IMR-90 (cell line): Measurements from ENCODE around the gene AQP6.

ENCODE experiments used
- POLR2A ChIP-seq: IDR thresholded peaks from 2 replicates; pipeline ENCODE4 v1.6.1; 2012; ENCODE audit warnings: mild to moderate bottlenecking, low read depth, low read length
- TF ChIP-seq, protein P1 (sequence below): conservative IDR thresholded peaks from 2 replicates; pipeline ENCODE4 v1.5.1; 2012; ENCODE audit warnings: mild to moderate bottlenecking, low read depth, low read length, improper control_type of control experiment

DNA sequence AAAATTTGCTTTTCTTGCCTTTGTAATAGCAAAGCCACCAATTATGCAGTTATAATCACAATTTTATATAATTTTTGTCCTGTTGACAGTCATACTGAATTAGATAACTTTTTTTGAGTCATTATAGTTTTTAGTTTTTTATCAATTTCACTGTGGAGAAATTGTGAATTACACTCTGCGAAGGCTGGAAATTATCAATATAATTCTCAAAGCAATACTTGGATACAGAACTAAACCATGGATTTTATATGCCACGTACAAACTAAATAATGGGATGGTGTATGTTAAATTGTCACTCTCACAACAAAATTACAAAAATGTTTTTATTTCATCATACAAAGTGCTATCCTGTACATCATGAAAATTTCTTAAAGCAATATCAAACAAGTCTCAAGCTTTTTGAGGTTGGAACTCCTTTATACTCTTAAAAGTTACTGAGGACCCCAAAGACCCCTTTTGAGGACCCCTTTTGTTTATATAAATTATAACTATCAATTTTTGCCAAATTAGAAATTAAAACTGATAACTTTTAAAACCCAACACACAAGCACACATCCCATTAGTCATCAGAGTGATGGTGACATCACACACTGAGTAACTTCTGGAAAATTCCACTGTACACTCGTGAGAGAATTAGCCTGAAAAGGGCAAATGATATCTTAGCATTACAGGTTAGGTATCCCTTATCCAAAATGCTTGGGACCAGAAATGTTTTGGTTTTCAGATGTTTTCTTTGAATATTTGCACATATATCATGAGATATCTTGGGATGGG is 42.0 kb upstream of the AQP6 start:
- TF ChIP-seq POLR2A, result no peak
- TF ChIP-seq, protein P1, sequence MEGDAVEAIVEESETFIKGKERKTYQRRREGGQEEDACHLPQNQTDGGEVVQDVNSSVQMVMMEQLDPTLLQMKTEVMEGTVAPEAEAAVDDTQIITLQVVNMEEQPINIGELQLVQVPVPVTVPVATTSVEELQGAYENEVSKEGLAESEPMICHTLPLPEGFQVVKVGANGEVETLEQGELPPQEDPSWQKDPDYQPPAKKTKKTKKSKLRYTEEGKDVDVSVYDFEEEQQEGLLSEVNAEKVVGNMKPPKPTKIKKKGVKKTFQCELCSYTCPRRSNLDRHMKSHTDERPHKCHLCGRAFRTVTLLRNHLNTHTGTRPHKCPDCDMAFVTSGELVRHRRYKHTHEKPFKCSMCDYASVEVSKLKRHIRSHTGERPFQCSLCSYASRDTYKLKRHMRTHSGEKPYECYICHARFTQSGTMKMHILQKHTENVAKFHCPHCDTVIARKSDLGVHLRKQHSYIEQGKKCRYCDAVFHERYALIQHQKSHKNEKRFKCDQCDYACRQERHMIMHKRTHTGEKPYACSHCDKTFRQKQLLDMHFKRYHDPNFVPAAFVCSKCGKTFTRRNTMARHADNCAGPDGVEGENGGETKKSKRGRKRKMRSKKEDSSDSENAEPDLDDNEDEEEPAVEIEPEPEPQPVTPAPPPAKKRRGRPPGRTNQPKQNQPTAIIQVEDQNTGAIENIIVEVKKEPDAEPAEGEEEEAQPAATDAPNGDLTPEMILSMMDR, result no peak
